Heart left ventricle (tissue), 13 donors: ENCODE data around the gene ELL.

Source experiments
- CTCF ChIP-seq, 12 donors: fragments of 200-600 bp; sonication (generic) in 4 of 12; IDR thresholded peaks; one replicate each; pipeline versions ENCODE4 v1.5.0 to v1.8.0; 2018 to 2022; ENCODE audit warnings: antibody characterized with exemption in 12 of 12, mild to moderate bottlenecking in 5 of 12
- POLR2A ChIP-seq, 2 donors: fragments of 450-650 bp; IDR thresholded peaks; one replicate each; pipeline ENCODE4 v1.6.1; 2017; ENCODE audit warnings: antibody characterized with exemption in 2 of 2, mild to moderate bottlenecking in 2 of 2, moderate library complexity in 2 of 2
- donor health status: ischemic (EF 13 %, LVEDD 7.1; RV severe dilation, severe dysfunction).
- donor health status: DM: no; HTN: yes; CAD: no.
- donor health status: DM: no; HTN: no; CAD: no.
- donor health status: ischemic (EF 25% LVEDD 6.9; RV normal size, moderate dysfunction).
- donor health status: ischemic (EF 25% LVEDD 5.7; RV mildly dilated, moderate dysfunction).
- donor health status: ischemic (EF 35%, LVEDD 5.7; RV mildly dilated, moderate dysfunction).
- donor health status: nonischemic (EF 11% LVEDD 7.7; RV severe dilation, severe dysfunction).
- donor health status: DM: yes; HTN: yes; CAD: no.
- donor health status: PGD.
- donor health status: ischemic (EF 29% LVEDD 5.4; RV normal size, mild dysfunction).
- donor health status: nonischemic (EF 23%, LVEDD 6.1; RV moderate dilation, normal function).

GRCh38 chr19:18433735-18434398 lies 88.0 kb downstream of the ELL start:
- TF ChIP-seq CTCF (IDR thresholded peaks at IDR 0.05): no peak
- no peak for TF ChIP-seq POLR2A (IDR thresholded peaks at IDR 0.05)
